GM12891 (cell line): ENCODE measurements around the gene AP2M1.
A peak's percentile ranks its signal among the peaks of the same experiment; 100 is the strongest.

ENCODE experiments used
- PAX5 ChIP-seq: IDR thresholded peaks from 2 replicates; pipeline ENCODE4 v1.6.1; 2011; ENCODE audit warnings: low read length, moderate library complexity, mild to moderate bottlenecking; ENCODE audit not compliant: insufficient read depth, severe bottlenecking
- POLR2A ChIP-seq: IDR thresholded peaks from 2 replicates; pipeline ENCODE4 v1.6.1; 2011; ENCODE audit warnings: low read depth, low read length, control low read depth
- POLR2AphosphoS5 ChIP-seq: IDR thresholded peaks from 2 replicates; pipeline ENCODE4 v1.6.1; 2011; ENCODE audit warnings: low read depth, low read length, control low read depth
- POU2F2 ChIP-seq: IDR thresholded peaks from 2 replicates; pipeline ENCODE4 v1.6.1; 2011; ENCODE audit warnings: low read depth, mild to moderate bottlenecking, control low read depth, low read length, moderate library complexity
- SPI1 ChIP-seq: IDR thresholded peaks from 2 replicates; pipeline ENCODE4 v1.6.1; 2011; ENCODE audit warnings: low read depth, low read length, control low read depth
- TAF1 ChIP-seq: IDR thresholded peaks from 2 replicates; pipeline ENCODE4 v1.6.1; 2011; ENCODE audit warnings: low read depth, low read length, control low read depth

- TF ChIP-seq TAF1, result no peak
- no peak; the same call in 1 of the 2 replicates for TF ChIP-seq POLR2AphosphoS5
- TF ChIP-seq POLR2A, result 0 out of 2 replicates have a peak, but pooled peaks have one; percentile 20
- no peak for TF ChIP-seq PAX5
- no peak for TF ChIP-seq SPI1
- TF ChIP-seq POU2F2, result no peak
Observed at GRCh38 chr3:184145751-184146270, 28.8 kb upstream of the AP2M1 start.
